Measurements from ENCODE around the gene TK2. TPM values are rescaled to one million over a fixed set of nuclear protein-coding genes. Genes with fewer than 3 reads are reported as not detected.

TK2 gene
- total RNA-seq, 1 donor from 2014 or later: 4.5 TPM

- no peak for TF ChIP-seq CTCF (IDR thresholded peaks at IDR 0.05; ENCODE audit: partially characterized antibody, unreplicated experiment)
- Mint-ChIP-seq H3K27me3 (ENCODE audit: unreplicated experiment) (peaks cover 6% of the 10 kb centered on the region), H3K4me3 (ENCODE audit: unreplicated experiment) (no peak overlapping the region), H3K9me3 (ENCODE audit: unreplicated experiment) (peaks cover 5% of the 10 kb centered on the region), H3K27ac (ENCODE audit: unreplicated experiment) (no peak overlapping the region), H3K36me3 (ENCODE audit: unreplicated experiment) (no peaks in the 10 kb centered on the region), H3K4me1 (ENCODE audit: low read depth, unreplicated experiment) (no peaks in the 10 kb centered on the region)
- no peak for DNase-seq
Observed at GRCh38 chr16:66495440-66495839, 54.5 kb downstream of the TK2 start.

GRCh38 chr16:66494916-66495315 lies 55.0 kb downstream of the TK2 start:
- Mint-ChIP-seq H3K4me1 (ENCODE audit: low read depth, unreplicated experiment) (no peaks in the 10 kb centered on the region), H3K27ac (ENCODE audit: unreplicated experiment) (no peak overlapping the region), H3K4me3 (ENCODE audit: unreplicated experiment) (no peak overlapping the region), H3K36me3 (ENCODE audit: unreplicated experiment) (no peaks in the 10 kb centered on the region), H3K9me3 (ENCODE audit: unreplicated experiment) (peaks cover 5% of the 10 kb centered on the region), H3K27me3 (ENCODE audit: unreplicated experiment) (peaks cover 6% of the 10 kb centered on the region)
- DNase-seq: no peak
- TF ChIP-seq CTCF (IDR thresholded peaks at IDR 0.05; ENCODE audit: partially characterized antibody, unreplicated experiment): no peak

- DNase-seq: no peak
- peaks cover 8% of the 10 kb centered on the region for H3K9me3 Mint-ChIP-seq (ENCODE audit: unreplicated experiment)
- peaks cover 6% of the 10 kb centered on the region for H3K27me3 Mint-ChIP-seq (ENCODE audit: unreplicated experiment)
- TF ChIP-seq CTCF (IDR thresholded peaks at IDR 0.05; ENCODE audit: partially characterized antibody, unreplicated experiment): no peak
- H3K4me1 Mint-ChIP-seq (ENCODE audit: low read depth, unreplicated experiment): no peaks in the 10 kb centered on the region
- H3K27ac Mint-ChIP-seq (ENCODE audit: unreplicated experiment): no peak overlapping the region
- no peaks in the 10 kb centered on the region for H3K36me3 Mint-ChIP-seq (ENCODE audit: unreplicated experiment)
- no peak overlapping the region for H3K4me3 Mint-ChIP-seq (ENCODE audit: unreplicated experiment)
Observed at GRCh38 chr16:66493490-66494401, 56.2 kb downstream of the TK2 start.

- Mint-ChIP-seq H3K27me3 (ENCODE audit: unreplicated experiment) (peaks cover 7% of the 10 kb centered on the region), H3K4me1 (ENCODE audit: low read depth, unreplicated experiment) (no peaks in the 10 kb centered on the region), H3K36me3 (ENCODE audit: unreplicated experiment) (no peaks in the 10 kb centered on the region), H3K27ac (ENCODE audit: unreplicated experiment) (no peak overlapping the region), H3K9me3 (ENCODE audit: unreplicated experiment) (peaks cover 8% of the 10 kb centered on the region), H3K4me3 (ENCODE audit: unreplicated experiment) (no peak overlapping the region)
- TF ChIP-seq CTCF (IDR thresholded peaks at IDR 0.05; ENCODE audit: partially characterized antibody, unreplicated experiment): no peak
- DNase-seq: no peak
Observed at GRCh38 chr16:66491716-66492064, 58.2 kb downstream of the TK2 start.
